Urothelium cell line (cell line): ENCODE results near the gene ARL14.
"Not testable (repeated sequence)": the region's sequence is repeated elsewhere in the genome, so short reads cannot be mapped to it uniquely, and the experiment has no call there.

Experiments used
- DNase-seq: peaks from one replicate; pipeline ENCODE4 v3.0.0; 2011; ENCODE audit warnings: low spot score, mixed read lengths
- FAIRE-seq: peaks from 2 replicates; lab custom pipeline; 2011; peaks lifted over from hg19 to GRCh38; lab: Jason Lieb, UNC

The ARL14 gene

DNA sequence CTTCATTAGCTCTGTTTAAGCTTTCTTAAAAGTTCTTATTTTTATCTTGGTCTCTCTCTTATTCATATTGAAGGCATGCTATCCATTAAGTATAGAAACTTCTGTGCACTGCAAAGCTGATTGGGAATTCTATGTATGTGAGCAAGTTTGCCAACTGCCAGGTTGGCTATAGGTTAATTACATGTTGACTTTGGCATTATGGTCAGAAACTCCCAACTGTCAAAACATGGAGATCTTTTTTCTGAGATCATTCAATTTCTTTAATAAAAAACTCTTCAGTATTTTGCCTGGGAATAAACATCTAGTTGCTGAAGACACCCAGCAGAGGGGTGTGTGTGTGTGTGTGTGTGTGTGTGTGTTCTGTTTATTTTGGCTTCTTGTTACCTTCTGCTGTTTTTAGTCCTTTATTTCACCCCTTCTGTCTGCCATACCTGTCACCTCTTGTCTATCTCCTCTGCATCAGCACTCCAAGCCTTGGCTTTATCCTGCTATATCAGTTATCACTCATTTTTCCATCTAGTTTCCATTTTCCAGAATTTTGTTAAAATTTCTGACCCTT lies 1.3 kb upstream of the ARL14 start:
- DNase-seq = no peak
- no peak for FAIRE-seq

DNA sequence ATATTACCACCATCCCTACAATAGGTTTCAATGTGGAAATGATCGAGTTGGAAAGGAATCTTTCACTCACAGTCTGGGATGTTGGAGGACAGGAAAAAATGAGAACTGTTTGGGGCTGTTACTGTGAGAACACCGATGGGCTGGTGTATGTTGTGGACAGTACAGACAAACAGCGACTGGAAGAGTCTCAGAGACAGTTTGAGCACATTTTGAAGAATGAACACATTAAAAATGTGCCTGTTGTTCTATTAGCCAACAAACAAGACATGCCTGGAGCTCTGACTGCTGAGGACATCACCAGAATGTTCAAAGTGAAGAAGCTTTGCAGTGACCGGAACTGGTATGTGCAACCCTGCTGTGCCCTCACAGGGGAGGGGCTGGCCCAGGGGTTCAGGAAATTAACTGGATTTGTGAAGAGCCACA lies 510 bp downstream of the ARL14 start:
- no peak for FAIRE-seq

DNA sequence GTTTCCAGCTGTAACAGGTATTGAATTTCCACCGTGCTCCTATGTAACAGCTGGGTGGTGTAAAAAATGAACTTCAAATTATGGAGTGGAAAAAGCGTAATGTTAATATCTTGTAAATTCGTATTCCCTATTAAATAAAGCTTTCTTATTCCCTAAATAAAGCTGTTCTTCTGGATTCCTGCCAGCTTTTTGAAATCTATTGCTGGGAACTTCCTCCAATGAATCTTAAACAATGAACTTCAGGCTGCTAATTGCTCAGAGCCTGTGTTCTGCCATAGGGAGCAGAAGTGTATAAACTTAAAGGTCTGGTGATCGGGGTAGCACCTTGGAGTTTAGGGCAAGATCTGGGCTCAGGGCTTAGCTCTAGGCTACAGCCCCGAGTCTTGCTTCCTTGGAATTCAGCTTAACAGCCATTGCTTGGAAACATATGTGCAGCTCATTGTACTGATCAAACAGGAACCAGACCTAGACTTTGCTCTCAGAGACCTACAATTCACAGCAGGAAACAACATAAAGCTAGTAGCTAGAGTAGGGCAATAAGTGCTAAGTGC lies 1.4 kb downstream of the ARL14 start:
- DNase-seq = no peak
- FAIRE-seq = no peak

More for the DNA sequence above, 510 bp downstream of the ARL14 start:
- DNase-seq = peak; percentile 17

DNA sequence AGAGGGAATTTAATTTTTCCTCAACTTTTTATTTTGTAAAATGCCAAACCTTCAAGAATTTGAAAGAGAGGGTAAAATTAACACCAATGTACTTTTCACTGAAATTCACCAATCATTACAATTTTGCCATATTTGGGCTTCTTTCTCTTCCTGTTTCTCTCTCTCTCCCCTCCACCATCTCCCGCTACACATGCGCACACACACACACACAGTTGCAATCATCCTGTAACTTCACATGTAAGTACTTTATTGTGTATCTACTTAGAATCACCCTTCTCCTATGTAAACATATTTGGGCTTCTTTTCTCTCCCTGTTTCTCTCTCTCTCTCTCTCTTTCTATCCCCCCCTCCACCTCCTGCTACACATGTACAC lies 7.4 kb downstream of the ARL14 start:
- DNase-seq = no peak
- FAIRE-seq = no peak

DNA sequence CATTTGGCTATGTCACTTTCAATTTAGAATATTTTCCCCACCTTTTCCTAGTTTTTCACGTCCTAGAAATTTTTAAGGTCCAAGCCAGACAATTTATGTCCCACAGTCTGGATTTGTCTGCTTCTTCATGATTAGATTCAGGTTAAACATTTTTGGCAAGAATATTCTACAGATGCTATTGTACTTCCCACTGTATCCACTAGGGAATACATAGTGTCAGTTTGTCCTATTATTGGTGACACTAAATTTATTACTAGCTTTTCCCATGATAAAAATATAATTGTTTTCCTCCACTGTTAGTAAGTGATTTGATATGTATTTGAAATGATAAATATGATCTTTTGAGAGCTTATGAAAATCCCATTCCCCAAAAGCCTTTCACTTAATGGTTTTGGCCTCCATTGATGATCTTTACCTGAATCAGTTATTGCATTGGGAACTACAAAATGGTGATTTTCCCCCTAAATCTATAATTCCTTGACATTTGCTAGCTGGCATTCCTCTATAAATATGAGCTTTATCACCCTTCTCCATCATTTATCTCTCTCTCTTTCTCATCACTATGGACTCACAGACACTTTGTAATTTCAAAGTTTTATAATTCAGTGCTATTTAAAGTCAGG lies 8.3 kb downstream of the ARL14 start:
- FAIRE-seq (no peak), DNase-seq (no peak)

DNA sequence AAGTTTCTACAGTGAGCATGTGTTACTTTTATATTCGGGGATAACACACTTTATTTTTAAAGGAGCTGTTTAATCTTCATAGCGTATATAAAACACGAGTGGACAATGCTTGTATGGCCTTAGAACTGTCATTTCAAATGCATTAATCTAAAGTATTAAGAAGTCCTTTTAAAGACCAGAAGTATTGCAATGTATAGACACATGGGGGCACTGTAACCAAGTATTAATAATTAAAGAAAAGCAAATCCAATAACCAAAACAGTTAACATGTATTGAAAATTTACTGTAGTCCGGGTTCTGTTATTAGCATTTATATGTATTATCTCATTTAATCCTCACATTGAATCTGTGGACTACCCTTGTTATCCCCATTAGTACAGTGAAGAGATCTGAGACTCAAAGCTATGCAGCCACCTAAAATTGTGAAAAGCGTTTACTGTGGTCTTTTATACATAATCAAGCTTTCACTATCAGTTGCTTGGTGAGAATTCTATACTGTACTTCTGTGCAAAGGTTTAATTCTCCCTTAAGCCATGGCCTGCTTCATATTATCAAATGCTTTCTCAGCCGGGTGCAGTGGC lies 10.1 kb downstream of the ARL14 start:
- DNase-seq (no peak), FAIRE-seq (no peak)

DNA sequence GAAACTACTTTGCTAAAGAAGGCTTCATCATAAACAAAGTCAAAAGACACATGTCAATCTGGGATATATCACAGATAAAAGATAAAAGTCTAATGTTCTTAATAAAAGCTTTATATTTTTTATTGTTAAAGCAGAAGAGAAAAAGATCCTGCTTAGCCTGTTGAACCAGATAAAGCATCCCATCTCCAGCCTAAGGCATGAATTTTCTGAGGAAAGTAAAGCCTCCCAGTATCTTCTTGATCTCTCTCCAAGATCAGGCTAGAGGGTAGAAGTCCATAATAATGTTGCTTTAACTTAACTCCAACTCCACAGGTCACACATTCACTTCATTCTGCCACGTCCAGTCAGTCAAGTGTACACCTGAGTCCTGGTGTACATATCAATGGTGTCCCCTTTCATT lies 14.2 kb downstream of the ARL14 start:
- FAIRE-seq = no peak
- no peak for DNase-seq

DNA sequence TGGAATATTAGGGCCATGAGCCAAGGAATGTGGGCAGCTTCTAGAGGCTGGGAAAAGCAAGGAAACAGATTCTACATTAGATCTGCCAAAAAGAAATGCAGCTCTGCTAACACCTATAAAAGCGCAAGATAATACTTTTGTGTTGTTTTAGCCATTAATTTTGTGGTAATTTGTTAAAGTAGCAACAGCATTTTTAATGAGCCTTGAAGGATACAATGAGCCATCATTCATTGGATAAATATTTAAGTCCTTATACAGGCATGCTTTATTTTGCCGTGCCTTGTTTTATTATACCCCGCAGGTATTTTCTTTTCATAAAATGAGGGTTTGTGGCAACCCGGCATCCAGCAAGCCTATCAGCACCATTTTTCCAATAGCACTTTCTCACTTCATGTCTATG lies 15.0 kb downstream of the ARL14 start:
- DNase-seq = no peak
- no peak for FAIRE-seq

DNA sequence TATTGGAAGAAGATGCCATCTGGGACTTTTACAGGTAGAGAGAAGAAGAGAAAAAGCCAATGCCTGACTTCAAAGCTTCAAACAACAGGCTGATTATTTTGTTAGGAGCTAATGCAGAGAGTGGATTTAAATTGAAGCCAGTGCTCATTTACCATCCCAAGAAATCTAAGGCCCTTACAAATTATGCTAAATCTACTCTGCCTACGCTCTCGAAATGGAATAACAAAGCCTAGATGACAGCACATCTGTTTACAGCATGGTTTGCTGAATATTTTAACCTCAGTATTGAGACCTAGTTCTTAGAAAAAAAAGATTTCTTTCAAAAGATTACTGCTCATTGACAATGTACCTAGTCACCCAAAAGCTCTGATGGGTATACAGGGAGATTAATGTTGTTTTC lies 16.2 kb downstream of the ARL14 start:
- DNase-seq = no peak

DNA sequence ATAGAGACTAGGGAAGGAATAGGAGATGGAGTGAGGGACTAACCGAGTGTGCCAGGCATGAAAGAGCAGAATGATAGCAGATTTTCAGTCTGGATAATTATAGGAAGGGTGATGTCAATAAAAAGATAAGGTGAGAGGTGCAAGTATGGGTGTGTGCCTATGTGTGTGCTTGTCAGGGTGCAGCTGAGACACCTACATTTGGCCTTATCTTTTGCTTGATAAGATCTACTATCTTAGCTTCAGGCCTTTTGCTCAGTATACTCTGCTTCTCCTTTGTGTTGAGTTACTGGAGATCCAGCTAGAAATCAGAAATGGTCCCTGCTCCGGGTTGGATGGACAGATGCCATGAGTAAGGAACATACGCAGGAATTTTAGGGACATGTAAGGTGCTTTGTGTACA lies 17.4 kb downstream of the ARL14 start:
- DNase-seq (no peak), FAIRE-seq (no peak)

More for the DNA sequence above, 16.2 kb downstream of the ARL14 start:
- no peak for FAIRE-seq

DNA sequence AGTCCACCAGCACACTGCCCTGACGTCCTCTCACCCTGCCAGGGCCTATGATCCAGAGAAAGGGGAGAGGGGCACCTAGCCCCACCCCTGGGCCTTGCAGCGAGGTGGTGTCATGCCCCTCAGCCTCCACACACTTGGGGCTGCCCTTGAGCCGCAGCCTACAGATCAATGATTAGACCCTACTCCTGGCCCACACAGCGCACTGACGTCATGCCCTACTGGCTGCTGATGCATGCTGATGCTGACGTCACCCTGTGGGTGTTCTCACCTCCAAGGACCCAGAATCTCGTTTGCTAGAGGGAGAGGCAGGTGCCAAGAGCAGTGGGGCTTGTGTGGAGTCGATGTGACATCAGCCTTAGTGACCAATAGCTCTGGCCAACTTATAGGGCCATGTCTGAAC lies 18.0 kb downstream of the ARL14 start:
- no peak for FAIRE-seq
- no peak for DNase-seq

DNA sequence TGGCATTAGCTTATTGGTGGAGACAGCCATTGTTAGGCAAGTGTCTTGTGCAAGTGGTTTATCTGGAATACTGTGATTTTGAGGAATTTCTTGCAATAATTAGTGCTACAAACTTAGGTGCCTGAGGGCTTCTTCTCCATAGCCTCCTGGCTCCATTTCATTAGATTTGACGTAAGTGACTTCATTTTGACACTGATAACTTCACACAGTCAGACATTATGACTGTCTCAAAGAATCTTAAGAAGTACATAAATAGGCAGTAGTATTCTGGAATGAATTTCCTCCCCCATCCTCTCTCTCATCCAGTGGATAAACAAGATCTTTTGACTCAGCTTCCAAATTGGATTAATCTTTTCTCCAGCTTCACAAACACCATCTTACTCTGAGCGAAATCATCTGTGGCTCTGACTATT lies 19.0 kb downstream of the ARL14 start:
- DNase-seq = no peak
- no peak for FAIRE-seq

DNA sequence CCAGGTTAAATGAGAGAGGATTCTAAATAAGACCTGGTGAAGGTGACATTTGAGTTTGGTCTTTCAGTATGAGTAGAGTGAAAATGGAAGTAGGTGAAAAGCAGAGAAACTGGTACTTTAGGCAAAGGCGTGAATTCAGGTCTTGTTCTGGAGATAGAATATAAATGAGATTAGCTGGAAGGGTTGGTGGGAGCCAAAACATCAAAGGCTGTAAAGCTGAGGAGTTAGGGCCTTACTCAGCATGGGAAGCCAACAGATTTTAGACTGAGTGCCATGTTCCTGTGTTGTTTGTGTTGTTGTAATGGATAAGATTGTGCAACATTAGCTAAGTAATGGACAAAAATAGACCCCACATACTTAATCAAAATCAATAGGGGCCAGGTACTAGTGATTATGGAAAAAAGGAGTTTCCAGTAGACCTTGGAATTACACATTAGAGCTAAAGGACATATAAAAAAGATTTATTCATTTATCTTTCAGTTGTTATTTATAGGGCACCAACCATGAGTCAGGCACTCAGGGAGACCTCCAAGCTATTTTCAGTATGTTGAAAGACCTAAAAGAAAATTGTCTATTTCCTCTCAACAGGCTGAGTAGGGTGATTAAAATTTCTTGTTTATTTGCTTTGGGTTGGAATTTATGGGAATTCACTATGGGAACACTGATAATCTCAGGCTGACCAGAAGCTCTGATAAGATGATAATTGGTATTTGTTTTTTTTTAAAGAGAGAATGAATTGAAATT lies 20.8 kb downstream of the ARL14 start:
- FAIRE-seq (no peak), DNase-seq (no peak)

DNA sequence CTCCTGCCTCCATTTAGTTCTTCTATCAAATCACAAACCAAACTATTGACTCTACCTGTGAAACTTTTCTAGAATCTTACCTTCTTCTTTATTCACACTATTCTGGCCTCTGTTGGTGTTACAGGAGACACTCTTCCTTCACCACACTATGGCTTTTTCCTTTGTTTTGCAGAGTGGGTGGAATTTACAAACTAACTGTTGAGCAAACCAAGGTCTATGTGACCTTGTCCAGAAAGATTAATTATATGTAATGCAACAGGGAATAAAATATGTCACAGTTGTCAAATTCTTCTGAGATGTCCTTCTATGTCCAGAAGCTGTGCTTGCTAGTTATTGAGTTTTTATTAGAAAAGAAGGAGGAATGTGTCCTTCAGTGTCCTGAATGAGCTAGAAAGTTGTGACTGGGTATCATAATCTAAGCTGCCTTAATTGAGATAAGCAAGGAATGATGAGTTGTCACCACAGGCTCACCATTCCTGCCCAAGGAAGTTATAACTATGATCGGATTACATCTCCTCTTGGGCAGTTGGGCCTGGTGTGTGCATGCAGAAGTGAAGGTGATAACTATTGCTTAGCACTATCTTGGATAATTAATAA lies 21.7 kb downstream of the ARL14 start:
- DNase-seq = no peak
- FAIRE-seq = no peak

DNA sequence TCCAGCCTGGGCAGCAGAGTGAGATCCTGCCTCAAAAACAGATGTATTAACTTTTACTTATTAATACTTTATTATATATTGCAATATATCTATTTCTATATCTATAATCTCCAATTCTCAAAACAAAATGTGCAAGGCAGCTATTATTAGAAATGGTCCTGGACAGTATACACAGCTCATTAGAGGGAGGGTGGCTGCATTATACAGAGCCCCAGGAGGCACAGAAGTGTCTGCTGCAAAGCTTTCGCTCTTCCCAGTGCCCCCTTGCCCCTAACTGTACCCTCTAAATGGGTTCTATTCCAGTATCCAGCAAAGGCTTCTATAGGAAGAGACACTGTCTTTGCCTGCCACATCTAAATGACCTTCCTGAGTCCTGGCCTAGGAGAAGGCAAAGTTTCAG lies 24.5 kb downstream of the ARL14 start:
- FAIRE-seq = no peak
- no peak for DNase-seq

DNA sequence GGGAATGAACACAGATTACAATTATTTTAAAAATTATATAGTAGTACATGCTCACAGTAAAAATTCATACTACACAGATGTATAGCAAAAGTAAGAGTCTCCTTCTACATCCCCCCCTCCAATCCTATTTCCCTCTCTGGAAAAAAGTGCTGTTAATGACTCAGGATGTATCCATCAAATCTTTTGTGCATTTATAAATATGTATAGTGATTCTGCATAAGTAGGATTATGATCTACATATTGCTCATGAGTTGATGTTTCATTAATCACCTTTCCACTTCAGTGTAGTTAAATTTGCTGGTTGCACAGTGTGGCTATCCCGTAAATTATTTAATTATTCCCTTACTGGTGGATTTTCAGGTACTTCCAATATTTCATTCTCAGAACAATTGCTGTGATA lies 25.3 kb downstream of the ARL14 start:
- no peak for DNase-seq
- FAIRE-seq = no peak

DNA sequence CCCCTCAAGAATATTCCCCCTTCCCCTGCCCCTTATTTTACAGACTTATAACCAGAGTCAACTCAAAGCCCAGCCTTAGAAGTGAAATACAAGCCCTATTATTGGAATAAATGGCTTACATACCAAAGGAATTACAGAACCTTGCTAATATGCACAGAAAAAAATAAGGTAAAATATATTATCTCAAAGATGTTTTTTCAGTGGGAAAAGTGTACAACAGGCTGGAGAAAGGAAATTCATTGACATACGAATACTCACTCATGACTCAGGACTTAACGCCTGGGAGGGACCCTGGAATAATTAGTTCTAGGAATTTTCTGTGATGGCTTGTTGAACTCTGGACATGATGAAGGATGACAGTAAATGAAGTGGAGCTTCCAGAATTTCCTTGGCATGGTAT lies 27.0 kb downstream of the ARL14 start:
- no peak for FAIRE-seq
- DNase-seq = no peak

DNA sequence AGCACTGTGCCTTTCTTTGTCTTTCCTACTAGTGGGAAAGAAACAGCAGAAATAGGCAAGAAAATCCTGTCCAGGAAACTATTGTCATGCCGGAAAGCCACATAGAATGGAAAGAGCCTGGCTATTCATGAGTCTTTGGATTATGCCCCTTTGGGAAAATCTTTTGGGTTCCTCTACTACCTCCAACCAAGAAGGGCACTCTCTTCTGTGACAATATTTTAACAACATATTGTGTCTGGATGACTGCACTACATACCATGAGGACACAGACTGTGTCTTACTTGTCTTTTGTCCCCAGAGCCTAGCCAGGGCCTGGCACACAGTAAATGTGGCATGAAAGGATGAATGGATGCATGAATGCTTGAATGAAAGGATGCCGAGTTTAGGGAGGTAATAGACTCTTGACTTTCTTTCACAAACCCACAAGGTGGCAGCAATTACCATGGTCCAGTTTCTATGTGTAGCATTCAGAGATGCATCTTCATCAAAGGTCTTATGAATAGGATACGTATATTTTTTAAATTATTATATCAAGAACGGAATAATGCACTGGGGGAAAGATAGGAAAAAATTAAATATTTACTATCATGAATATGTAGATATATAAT lies 30.3 kb downstream of the ARL14 start:
- DNase-seq (peak; percentile 19), FAIRE-seq (no peak)

DNA sequence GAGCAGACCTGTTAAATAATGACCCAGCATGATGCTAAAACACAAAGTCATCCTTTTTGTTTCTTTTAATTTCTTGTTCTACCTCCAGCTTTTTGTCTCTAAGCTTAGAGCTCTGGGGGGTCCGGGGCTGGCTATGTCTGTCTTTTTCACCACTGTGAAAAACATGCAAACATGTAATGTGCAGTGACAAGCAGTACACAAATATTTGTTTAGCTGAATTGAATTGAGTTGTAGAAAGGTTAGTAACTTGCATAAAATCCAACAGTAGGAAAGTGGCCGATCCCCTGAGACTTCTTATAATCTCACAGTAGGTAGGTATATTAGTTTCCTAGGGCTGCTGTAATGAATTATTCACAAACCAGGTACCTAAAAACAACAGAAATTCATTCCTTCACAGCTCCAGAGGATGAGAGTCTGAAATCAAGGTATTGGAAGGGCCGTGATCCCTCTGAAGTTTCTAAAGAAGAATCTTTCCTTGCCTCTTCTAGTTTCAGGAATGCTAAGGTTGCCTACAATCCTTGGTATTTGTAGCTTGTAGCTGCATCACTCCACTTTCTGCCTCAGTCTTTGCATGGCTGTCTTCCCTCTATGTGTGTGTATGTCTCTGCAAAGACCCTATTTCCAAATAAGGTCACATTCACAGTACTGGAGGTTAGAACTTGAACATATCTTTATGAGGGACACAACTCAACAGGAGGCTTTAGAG lies 32.7 kb downstream of the ARL14 start:
- no peak for DNase-seq
- no peak for FAIRE-seq

DNA sequence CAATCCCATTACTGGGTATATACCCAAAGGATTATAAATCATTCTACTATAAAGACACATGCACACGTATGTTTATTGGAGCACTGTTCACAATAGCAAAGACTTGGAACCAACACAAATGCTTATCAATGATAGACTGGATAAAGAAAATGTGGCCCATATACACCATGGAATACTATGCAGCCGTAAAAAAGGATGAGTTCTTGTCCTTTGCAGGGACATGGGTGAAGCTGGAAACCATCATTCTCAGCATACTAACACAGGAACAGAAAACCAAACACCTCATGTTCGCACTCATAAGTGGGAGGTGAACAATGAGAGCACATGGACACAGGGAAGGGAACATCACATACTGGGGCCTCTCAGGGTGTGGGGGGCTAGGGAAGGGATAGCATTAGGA lies 36.2 kb downstream of the ARL14 start:
- DNase-seq, FAIRE-seq: not testable (repeated sequence)
